SK-N-SH treated with all-trans-retinoic acid at 6 μM for 48 hours (cell line): ENCODE data around the gene CENPM.

ENCODE experiments used
- ATAC-seq: fragments of 200-7000 bp; cut with Tn5 transposase; 3 replicates; pipeline ENCODE4 v1.9.1; 2020; ENCODE audit warnings: mild to moderate bottlenecking, moderate library complexity
- CREB5 ChIP-seq: fragments of 250-450 bp; sonication (Bioruptor Pico); IDR thresholded peaks from 2 replicates; pipeline ENCODE4 v1.5.1; 2020; ENCODE audit warnings: low read depth, mild to moderate bottlenecking, moderate library complexity
- CSRNP3 ChIP-seq: fragments of 250-450 bp; sonication (Bioruptor Pico); IDR thresholded peaks from 2 replicates; pipeline ENCODE4 v1.5.1; 2021; ENCODE audit warnings: mild to moderate bottlenecking, moderate library complexity
- ESRRG ChIP-seq: fragments of 250-450 bp; sonication (Bioruptor Pico); IDR thresholded peaks from 2 replicates; pipeline ENCODE4 v1.6.1; 2021; ENCODE audit warnings: mild to moderate bottlenecking
- ISL1 ChIP-seq: fragments of 250-450 bp; sonication (Bioruptor Pico); IDR thresholded peaks from 2 replicates; pipeline ENCODE4 v2.1.2; 2022; ENCODE audit warnings: mild to moderate bottlenecking, moderate library complexity
- OSR1 ChIP-seq: fragments of 250-450 bp; sonication (Bioruptor Pico); IDR thresholded peaks from 2 replicates; pipeline ENCODE4 v1.8.0; 2022; ENCODE audit warnings: moderate library complexity, mild to moderate bottlenecking, inconsistent platforms
- PATZ1 ChIP-seq: fragments of 250-450 bp; sonication (Bioruptor Pico); IDR thresholded peaks from 2 replicates; pipeline ENCODE4 v1.8.0; 2020; ENCODE audit warnings: mild to moderate bottlenecking, moderate library complexity, borderline replicate concordance
- POU6F1 ChIP-seq: fragments of 250-450 bp; sonication (Bioruptor Pico); IDR thresholded peaks from 2 replicates; pipeline ENCODE4 v1.8.0; 2021; ENCODE audit warnings: low read depth, mild to moderate bottlenecking, moderate library complexity, borderline replicate concordance
- PPARA ChIP-seq: fragments of 250-450 bp; sonication (Bioruptor Pico); IDR thresholded peaks from 2 replicates; pipeline ENCODE4 v1.5.0; 2020; ENCODE audit warnings: mild to moderate bottlenecking, borderline replicate concordance
- RARB ChIP-seq: fragments of 250-450 bp; sonication (Bioruptor Pico); IDR thresholded peaks from 2 replicates; pipeline ENCODE4 v1.8.0; 2021; ENCODE audit warnings: mild to moderate bottlenecking, moderate library complexity
- SNAI2 ChIP-seq: fragments of 250-450 bp; sonication (Bioruptor Pico); IDR thresholded peaks from 2 replicates; pipeline ENCODE4 v1.5.0; 2020; ENCODE audit warnings: mild to moderate bottlenecking, moderate library complexity
- TCF4 ChIP-seq: fragments of 250-450 bp; sonication (Bioruptor Pico); IDR thresholded peaks from 2 replicates; pipeline ENCODE4 v1.8.0; 2021; ENCODE audit warnings: mild to moderate bottlenecking, moderate library complexity, borderline replicate concordance
- TSHZ2 ChIP-seq: fragments of 250-450 bp; sonication (Bioruptor Pico); IDR thresholded peaks from 2 replicates; pipeline ENCODE4 v1.5.0; 2020; ENCODE audit warnings: mild to moderate bottlenecking, moderate library complexity
- ZC3H10 ChIP-seq: fragments of 250-450 bp; sonication (Bioruptor Pico); IDR thresholded peaks from 2 replicates; pipeline ENCODE4 v1.5.1; 2021; ENCODE audit warnings: mild to moderate bottlenecking, moderate library complexity
- ZFP3 ChIP-seq: fragments of 250-450 bp; sonication (Bioruptor Pico); IDR thresholded peaks from 2 replicates; pipeline ENCODE4 v1.5.0; 2020; ENCODE audit warnings: mild to moderate bottlenecking, moderate library complexity
- ZFP30 ChIP-seq: fragments of 450-650 bp; formaldehyde crosslinking; IDR thresholded peaks from 2 replicates; pipeline ENCODE4 v1.5.0; 2022; ENCODE audit warnings: mild to moderate bottlenecking, moderate library complexity
- ZNF565 ChIP-seq: fragments of 450-650 bp; formaldehyde crosslinking; conservative IDR thresholded peaks from 2 replicates; pipeline ENCODE4 v1.5.0; 2020; ENCODE audit warnings: low read depth, mild to moderate bottlenecking, moderate library complexity
- ZNF8 ChIP-seq: fragments of 450-650 bp; formaldehyde crosslinking; IDR thresholded peaks from 2 replicates; pipeline ENCODE4 v1.5.0; 2020; ENCODE audit warnings: mild to moderate bottlenecking, moderate library complexity

Gene CENPM

GRCh38 chr22:41913842-41914534 lies 33.0 kb downstream of the CENPM start (continued):
- TF ChIP-seq RARB, result no peak
- no peak for TF ChIP-seq ZFP30 (CRISPR knock-in tag)
- no peak for TF ChIP-seq CREB5 (CRISPR knock-in tag)
- no peak for TF ChIP-seq PATZ1 (CRISPR knock-in tag)
- no peak for TF ChIP-seq ISL1 (CRISPR knock-in tag)
- TF ChIP-seq SNAI2, result no peak
- no peak for TF ChIP-seq ESRRG (CRISPR knock-in tag)

DNA sequence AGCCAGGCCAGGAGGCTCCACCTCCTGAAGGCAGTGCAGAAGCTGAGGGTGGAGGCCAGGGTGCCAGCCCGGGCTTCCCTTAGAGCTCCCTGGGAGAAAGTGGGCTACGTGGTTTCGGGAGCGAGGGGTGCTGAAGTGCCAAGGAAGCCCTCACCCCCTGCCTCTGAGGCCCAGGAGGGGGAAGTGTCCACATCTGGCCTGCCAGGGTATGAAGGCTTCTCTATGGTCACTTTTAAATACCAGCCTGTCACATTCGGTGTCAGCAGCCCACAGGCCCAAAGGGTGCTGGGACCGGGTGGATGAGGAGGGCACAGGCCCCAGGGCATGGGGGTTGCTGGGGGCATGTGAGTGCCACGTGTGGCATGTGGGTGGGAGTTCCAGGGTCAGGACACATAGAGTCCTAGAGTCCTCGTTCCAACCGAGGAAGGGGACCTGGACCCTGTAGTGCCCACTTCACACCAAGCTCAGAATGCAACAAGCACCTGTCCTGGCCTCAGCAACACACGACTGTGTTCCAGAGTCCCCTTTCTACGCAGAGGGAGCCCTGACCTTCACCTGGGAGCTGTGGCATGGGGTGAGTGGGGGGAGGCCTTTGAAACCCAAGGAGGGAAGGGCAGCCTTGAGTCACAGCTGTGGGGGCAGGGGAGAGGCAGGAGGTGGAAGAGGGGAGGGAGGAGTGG lies 33.8 kb downstream of the CENPM start:
- TF ChIP-seq ZFP30 (CRISPR knock-in tag) (no peak), ZFP3 (CRISPR knock-in tag) (no peak)
- no peak for ATAC-seq

- no peak for ATAC-seq
- TF ChIP-seq ZFP30 (CRISPR knock-in tag) (no peak), CSRNP3 (CRISPR knock-in tag) (no peak), TCF4 (CRISPR knock-in tag) (no peak), PPARA (CRISPR knock-in tag) (no peak), SNAI2 (no peak), ZC3H10 (CRISPR knock-in tag) (no peak), PATZ1 (CRISPR knock-in tag) (no peak), POU6F1 (CRISPR knock-in tag) (no peak)
These were observed 34.5 kb downstream of the CENPM start for GRCh38 chr22:41912338-41913039.

- ATAC-seq, result no peak
- TF ChIP-seq PPARA (CRISPR knock-in tag), result no peak
- TF ChIP-seq ISL1 (CRISPR knock-in tag), result no peak
- no peak for TF ChIP-seq OSR1
- TF ChIP-seq ZNF8 (CRISPR knock-in tag), result no peak
- TF ChIP-seq ZNF565 (CRISPR knock-in tag), result no peak
- no peak for TF ChIP-seq PATZ1 (CRISPR knock-in tag)
- no peak for TF ChIP-seq ESRRG (CRISPR knock-in tag)
- TF ChIP-seq CSRNP3 (CRISPR knock-in tag), result no peak
- TF ChIP-seq RARB, result no peak
- no peak for TF ChIP-seq TSHZ2 (CRISPR knock-in tag)
- TF ChIP-seq TCF4 (CRISPR knock-in tag), result no peak
These were observed 35.8 kb downstream of the CENPM start for GRCh38 chr22:41911001-41911611.
